Keratinocyte (primary cell): ENCODE measurements around the gene RASL11A. TPM values are rescaled to one million over a fixed set of nuclear protein-coding genes. Genes with fewer than 3 reads are reported as not detected.

ENCODE experiments used
- DNase-seq: peaks from one replicate; pipeline ENCODE4 v3.0.0-alpha.2; 2011; ENCODE audit warnings: low read depth, missing footprints, low spot score
- FAIRE-seq: peaks from 2 replicates; lab custom pipeline; 2011; peaks lifted over from hg19 to GRCh38; lab: Jason Lieb, UNC
- H2AFZ ChIP-seq: 2 replicates; pipeline ENCODE4 v1.6.0; 2012; ENCODE audit warnings: low read length, control low read depth, inconsistent platforms; ENCODE audit not compliant: control insufficient read depth
- H3K27ac ChIP-seq: 2 replicates; pipeline ENCODE4 v1.5.1; 2011; ENCODE audit warnings: low read length; ENCODE audit not compliant: control insufficient read depth, insufficient read depth
- H3K27me3 ChIP-seq: 3 replicates; pipeline ENCODE4 v1.6.0; 2011; ENCODE audit warnings: low read length; ENCODE audit not compliant: control insufficient read depth, insufficient read depth; ENCODE audit errors: extremely low read depth
- H3K36me3 ChIP-seq, 2 experiments: 2 replicates in 1 of 2; 3 replicates in 1 of 2; pipeline ENCODE4 v1.5.1; 2011; ENCODE audit warnings: low read length in 2 of 2, mild to moderate bottlenecking in 1 of 2; ENCODE audit not compliant: control insufficient read depth in 2 of 2, insufficient read depth in 2 of 2; ENCODE audit errors: extremely low read depth in 1 of 2
- H3K4me1 ChIP-seq: 3 replicates; pipeline ENCODE4 v1.5.1; 2011; ENCODE audit warnings: low read length; ENCODE audit not compliant: control insufficient read depth, insufficient read depth; ENCODE audit errors: extremely low read depth
- H3K4me2 ChIP-seq: 3 replicates; pipeline ENCODE4 v1.6.0; 2011; ENCODE audit warnings: low read depth, low read length; ENCODE audit not compliant: control insufficient read depth, insufficient read depth; ENCODE audit errors: extremely low read depth
- H3K4me3 ChIP-seq, 3 experiments: fragments of 200-600 bp in 1 of 3; sonication (generic) in 1 of 3; 2 replicates in 2 of 3; 3 replicates in 1 of 3; pipeline ENCODE4 v1.5.1; 2011 to 2016; ENCODE audit warnings: low read length in 3 of 3, mild to moderate bottlenecking in 3 of 3, control low read depth in 2 of 3, inconsistent platforms in 1 of 3, low read depth in 1 of 3, mixed read lengths in 1 of 3, mixed run types in 1 of 3, moderate library complexity in 1 of 3; ENCODE audit not compliant: control insufficient read depth in 2 of 3, insufficient read depth in 2 of 3; ENCODE audit errors: extremely low read depth in 1 of 3
- H3K79me2 ChIP-seq: 2 replicates; pipeline ENCODE4 v1.6.0; 2012; ENCODE audit warnings: low read length; ENCODE audit not compliant: control insufficient read depth, insufficient read depth
- H3K9ac ChIP-seq: 3 replicates; pipeline ENCODE4 v1.6.0; 2011; ENCODE audit warnings: low read length; ENCODE audit not compliant: control insufficient read depth, insufficient read depth; ENCODE audit errors: extremely low read depth
- H3K9me1 ChIP-seq: 3 replicates; pipeline ENCODE4 v1.6.0; 2011; ENCODE audit warnings: low read length; ENCODE audit not compliant: control insufficient read depth, insufficient read depth; ENCODE audit errors: extremely low read depth
- H3K9me3 ChIP-seq: 2 replicates; pipeline ENCODE4 v1.5.1; 2012; ENCODE audit warnings: low read depth, low read length; ENCODE audit not compliant: control insufficient read depth
- H4K20me1 ChIP-seq: 3 replicates; pipeline ENCODE4 v1.6.0; 2011; ENCODE audit warnings: low read length; ENCODE audit not compliant: control insufficient read depth, insufficient read depth; ENCODE audit errors: extremely low read depth
- EZH2 ChIP-seq: IDR thresholded peaks from one replicate; pipeline ENCODE4 v1.6.1; 2012; ENCODE audit warnings: inconsistent platforms, mild to moderate bottlenecking, low read length, moderate library complexity
- dilution Hi-C: fragments of 300-500 bp; cut with MboI; formaldehyde crosslinking; loops from one replicate; pipeline ENCODE4 v1.7.0; 2020; ENCODE audit warnings: low sequenced_read_pairs; ENCODE audit not compliant: extremely low pct_ligation_motif_present
- polyA plus RNA-seq, 5 experiments: library from polyadenylated mRNA; depleted of rRNA in 3 of 5; stranded (reverse) in 3 of 5; stranded (forward) in 1 of 5; unstranded in 1 of 5; fragments of >200 nt; gene quantifications; 1 replicate in 1 of 5; 2 replicates in 3 of 5; 3 replicates in 1 of 5; pipeline versions ENCODE4 v1.2.1 to v1.2.3, GENCODE V29; 2011 to 2012; ENCODE audit warnings: missing spikeins in 2 of 5, low read depth in 1 of 5, low replicate concordance in 1 of 5
- TF ChIP-seq, protein P1 (sequence below), 3 experiments: IDR thresholded peaks in 1 of 3; conservative IDR thresholded peaks in 1 of 3; optimal IDR thresholded peaks in 1 of 3; 2 replicates in 2 of 3; 3 replicates in 1 of 3; pipeline versions ENCODE3 to v1.5.1; 2011; ENCODE audit warnings: low read length in 3 of 3, mild to moderate bottlenecking in 3 of 3, moderate library complexity in 2 of 3, control low read depth in 1 of 3, inconsistent platforms in 1 of 3; ENCODE audit not compliant: insufficient read depth in 2 of 3; ENCODE audit errors: extremely low read depth in 1 of 3

RASL11A gene
- polyA plus RNA-seq, 1 donor (not counting 4 experiments of a cell fraction or from before 2014, with no cell fraction given): 1.5 TPM

DNA sequence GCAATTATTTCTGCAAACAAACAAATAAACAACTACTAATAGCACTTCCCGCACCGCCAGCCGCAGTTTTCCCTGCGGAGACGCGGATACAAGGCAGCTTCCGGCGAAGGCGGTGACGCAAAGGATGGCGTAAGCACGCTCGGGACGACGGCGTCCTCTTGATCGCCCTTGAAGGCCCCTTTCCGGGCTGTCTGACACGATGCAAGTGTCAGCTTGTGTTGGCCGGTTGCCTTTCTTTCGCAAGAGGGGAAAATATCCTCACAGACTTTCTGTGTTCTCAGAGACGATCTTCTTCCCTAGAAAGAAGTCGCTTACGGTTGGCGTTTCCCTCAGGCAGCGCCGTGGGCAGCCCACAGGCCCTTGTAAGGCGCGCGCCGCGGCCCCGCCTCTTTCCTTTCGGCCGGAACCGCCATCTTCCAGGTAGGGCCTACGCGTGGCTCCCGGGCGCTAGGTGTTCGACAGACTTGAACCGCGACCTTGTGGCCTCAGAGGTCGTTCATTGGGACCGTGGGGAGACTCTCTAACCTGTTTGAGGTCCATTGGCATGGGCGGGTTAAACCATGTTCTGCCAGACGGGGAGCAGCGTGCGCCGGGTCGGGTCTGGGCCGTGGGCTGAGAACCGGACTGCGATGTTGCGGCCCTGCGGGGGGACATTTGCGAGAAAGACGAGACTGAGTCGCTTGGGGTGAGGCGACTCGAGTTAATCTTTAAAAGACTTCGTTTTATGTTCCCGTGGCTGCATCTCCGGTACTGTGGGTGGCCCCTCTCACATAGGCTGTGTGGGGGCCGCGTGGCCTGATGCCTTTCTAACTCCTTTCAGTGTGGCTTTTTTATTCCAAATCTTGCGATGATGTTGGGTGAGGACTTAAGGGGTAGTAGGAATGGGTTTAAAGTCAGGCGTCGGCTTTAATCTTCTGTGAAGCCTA is 19.2 kb upstream of the RASL11A start, which contains the start of gene RPL21:
RPL21 (plus strand) TSS at position 393 of the 926 bp plus-strand sequence. CDS start 2,219 bp downstream, outside the sequence.
- Histone ChIP-seq H3K9me3 (no peaks in the 10 kb centered on the region), H3K27me3 (no peaks in the 10 kb centered on the region), H3K4me3 (peak within 1 kb of the TSS; percentile 94 to 97 (median 97)), H3K79me2 (peaks cover 60% of the 10 kb centered on the region), H4K20me1 (peaks cover 2% of the 10 kb centered on the region), H3K27ac (peak within 1 kb of the TSS; percentile 99), H3K4me2 (peak within 1 kb of the TSS; percentile 88), H3K9ac (peak within 1 kb of the TSS; percentile 100), H3K4me1 (peaks cover 22% of the 10 kb centered on the region), H3K9me1 (peaks cover 3% of the 10 kb centered on the region), H3K36me3 (peaks cover 12 to 37% of the 10 kb centered on the region in 2 experiments), H2AFZ (peak within 1 kb of the TSS; percentile 83)
- dilution Hi-C loops: no loop called here
- DNase-seq (peak; percentile 72), FAIRE-seq (peak; percentile 88)
- TF ChIP-seq, protein P1, sequence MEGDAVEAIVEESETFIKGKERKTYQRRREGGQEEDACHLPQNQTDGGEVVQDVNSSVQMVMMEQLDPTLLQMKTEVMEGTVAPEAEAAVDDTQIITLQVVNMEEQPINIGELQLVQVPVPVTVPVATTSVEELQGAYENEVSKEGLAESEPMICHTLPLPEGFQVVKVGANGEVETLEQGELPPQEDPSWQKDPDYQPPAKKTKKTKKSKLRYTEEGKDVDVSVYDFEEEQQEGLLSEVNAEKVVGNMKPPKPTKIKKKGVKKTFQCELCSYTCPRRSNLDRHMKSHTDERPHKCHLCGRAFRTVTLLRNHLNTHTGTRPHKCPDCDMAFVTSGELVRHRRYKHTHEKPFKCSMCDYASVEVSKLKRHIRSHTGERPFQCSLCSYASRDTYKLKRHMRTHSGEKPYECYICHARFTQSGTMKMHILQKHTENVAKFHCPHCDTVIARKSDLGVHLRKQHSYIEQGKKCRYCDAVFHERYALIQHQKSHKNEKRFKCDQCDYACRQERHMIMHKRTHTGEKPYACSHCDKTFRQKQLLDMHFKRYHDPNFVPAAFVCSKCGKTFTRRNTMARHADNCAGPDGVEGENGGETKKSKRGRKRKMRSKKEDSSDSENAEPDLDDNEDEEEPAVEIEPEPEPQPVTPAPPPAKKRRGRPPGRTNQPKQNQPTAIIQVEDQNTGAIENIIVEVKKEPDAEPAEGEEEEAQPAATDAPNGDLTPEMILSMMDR (optimal IDR thresholded peaks at IDR 0.05 in 1 of 3, IDR thresholded peaks at IDR 0.05 in 1 of 3, conservative IDR thresholded peaks at IDR 0.05 in 1 of 3; ENCODE audit: extremely low read depth in 1 of 3, insufficient read depth in 2 of 3, low read length in 3 of 3): no peak
- TF ChIP-seq EZH2: no peak

DNA sequence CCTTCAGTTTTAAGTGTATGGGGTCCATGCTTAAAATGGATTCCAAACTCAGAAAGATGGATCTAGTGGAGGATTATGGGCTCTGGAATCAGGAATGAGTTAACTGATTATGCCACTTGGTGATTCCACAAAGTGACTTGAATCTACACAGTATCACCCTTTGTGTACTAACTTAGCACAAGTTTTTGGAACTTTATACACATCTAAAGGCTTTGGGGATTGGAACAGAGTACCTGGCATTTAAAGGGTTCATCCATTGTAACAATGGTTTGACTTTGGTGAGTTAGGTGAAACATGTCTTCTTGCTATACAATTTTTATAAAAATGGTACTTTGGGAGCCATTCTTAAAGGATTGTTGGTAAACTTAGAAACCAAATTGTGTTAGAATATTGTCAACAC is 18.2 kb upstream of the RASL11A start:
- Histone ChIP-seq H2AFZ (no peak overlapping the region), H3K27ac (peak overlapping the region; percentile 99), H3K27me3 (no peaks in the 10 kb centered on the region), H4K20me1 (peaks cover 8% of the 10 kb centered on the region), H3K4me3 (peak overlapping the region; percentile 94 to 97 (median 97)), H3K79me2 (peaks cover 65% of the 10 kb centered on the region), H3K4me2 (peak overlapping the region; percentile 88), H3K9me1 (peaks cover 3% of the 10 kb centered on the region), H3K9ac (peak overlapping the region; percentile 100), H3K9me3 (no peaks in the 10 kb centered on the region), H3K36me3 (peaks cover 17 to 47% of the 10 kb centered on the region in 2 experiments), H3K4me1 (peaks cover 22% of the 10 kb centered on the region)
- no peak for FAIRE-seq
- no peak for DNase-seq
- TF ChIP-seq EZH2: no peak
- TF ChIP-seq, protein P1 (optimal IDR thresholded peaks at IDR 0.05 in 1 of 3, IDR thresholded peaks at IDR 0.05 in 1 of 3, conservative IDR thresholded peaks at IDR 0.05 in 1 of 3; ENCODE audit: extremely low read depth in 1 of 3, insufficient read depth in 2 of 3, low read length in 3 of 3): no peak
- dilution Hi-C loops: no loop called here
